ENCODE results near the gene HMGCR. TPM values are rescaled to one million over a fixed set of nuclear protein-coding genes. Genes with fewer than 3 reads are reported as not detected.

Gene HMGCR
- total RNA-seq, 2 experiments from 2014 or later, result 50.3 to 50.8 TPM

DNA sequence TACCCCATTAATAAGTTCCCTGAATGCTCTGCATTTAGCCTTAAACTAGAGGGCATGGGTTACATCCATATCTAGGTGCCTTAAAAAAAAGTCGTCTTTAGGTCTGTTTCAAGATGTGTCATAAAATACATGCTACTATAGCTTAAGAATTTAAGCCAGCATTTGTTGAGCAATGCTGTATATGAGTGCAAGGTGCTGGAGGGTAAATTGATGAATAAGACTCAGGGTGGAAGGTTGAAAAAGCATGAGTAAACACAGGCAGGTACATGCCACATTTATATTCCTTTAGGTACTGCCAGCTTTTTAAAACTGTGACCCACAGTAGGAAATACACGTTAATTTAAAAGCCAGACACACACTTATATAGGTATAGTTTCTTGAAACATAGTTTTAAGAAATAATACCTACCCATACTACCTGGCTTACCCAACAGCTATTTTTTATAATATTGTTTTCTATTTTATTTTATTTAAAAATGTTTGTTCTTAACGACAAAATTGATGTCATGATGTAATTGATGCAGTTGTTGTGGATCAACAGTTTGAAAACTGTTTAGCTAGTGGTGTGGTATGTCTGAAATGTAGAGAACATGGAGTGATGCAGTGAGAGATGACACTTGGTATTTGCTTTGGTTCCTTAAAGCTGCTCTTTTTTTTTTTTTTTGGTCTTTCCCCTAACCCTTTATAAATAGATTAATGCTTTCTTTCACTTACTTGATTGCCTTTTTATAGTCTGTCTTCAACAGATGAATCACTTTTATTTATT, 3.9 kb downstream of the HMGCR start:
- H3K4me1 Mint-ChIP-seq (ENCODE audit: low read depth), result peaks cover 39% of the 10 kb centered on the region
- TF ChIP-seq, protein P1, sequence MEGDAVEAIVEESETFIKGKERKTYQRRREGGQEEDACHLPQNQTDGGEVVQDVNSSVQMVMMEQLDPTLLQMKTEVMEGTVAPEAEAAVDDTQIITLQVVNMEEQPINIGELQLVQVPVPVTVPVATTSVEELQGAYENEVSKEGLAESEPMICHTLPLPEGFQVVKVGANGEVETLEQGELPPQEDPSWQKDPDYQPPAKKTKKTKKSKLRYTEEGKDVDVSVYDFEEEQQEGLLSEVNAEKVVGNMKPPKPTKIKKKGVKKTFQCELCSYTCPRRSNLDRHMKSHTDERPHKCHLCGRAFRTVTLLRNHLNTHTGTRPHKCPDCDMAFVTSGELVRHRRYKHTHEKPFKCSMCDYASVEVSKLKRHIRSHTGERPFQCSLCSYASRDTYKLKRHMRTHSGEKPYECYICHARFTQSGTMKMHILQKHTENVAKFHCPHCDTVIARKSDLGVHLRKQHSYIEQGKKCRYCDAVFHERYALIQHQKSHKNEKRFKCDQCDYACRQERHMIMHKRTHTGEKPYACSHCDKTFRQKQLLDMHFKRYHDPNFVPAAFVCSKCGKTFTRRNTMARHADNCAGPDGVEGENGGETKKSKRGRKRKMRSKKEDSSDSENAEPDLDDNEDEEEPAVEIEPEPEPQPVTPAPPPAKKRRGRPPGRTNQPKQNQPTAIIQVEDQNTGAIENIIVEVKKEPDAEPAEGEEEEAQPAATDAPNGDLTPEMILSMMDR (IDR thresholded peaks at IDR 0.05), result no peak
- ChIA-PET POLR2A (interaction anchor here (1.1 to 1.2 kb wide), 2 partner anchors 12 to 49 kb away, joined by 3 read pairs; no protein-coding TSS in a partner anchor), CTCF (interaction anchor here (0.7 to 1.9 kb wide), 5 partner anchors 9 to 422 kb away, joined by 3 to 6 read pairs (median 3); partner anchors contain the start of gene ANKRD31)
- no peak for DNase-seq
- no peaks in the 10 kb centered on the region for H3K27me3 Mint-ChIP-seq
- H3K36me3 Mint-ChIP-seq (ENCODE audit: low read depth), result peaks cover 33% of the 10 kb centered on the region
- intact Hi-C loops (cut with micrococcal nuclease), result no loop called here
- H3K9me3 Mint-ChIP-seq, result no peaks in the 10 kb centered on the region
- ATAC-seq, result no peak
- no peak overlapping the region for H3K27ac Mint-ChIP-seq
- no peak overlapping the region for H3K4me3 Mint-ChIP-seq

DNA sequence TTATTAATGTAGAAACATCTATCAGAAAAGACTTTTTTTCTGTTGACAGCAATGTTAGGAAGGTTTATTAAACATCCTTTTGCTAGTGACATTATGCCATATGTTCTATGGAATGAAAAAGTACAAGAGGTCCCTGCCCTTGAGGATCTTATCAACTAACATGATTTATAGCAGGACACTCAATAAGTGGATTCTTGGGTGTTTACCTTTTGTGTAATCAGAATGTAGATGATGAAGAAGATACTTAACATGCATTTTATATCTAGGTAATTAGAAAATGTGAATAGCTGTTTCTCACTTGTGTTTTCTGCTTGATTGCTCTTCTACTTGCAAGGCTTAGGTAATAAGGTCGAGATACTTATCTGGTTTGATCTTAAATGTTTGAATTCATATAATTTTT, 4.9 kb downstream of the HMGCR start:
- intact Hi-C loops (cut with micrococcal nuclease), result no loop called here
- H3K4me1 Mint-ChIP-seq (ENCODE audit: low read depth), result peaks cover 39% of the 10 kb centered on the region
- H3K27me3 Mint-ChIP-seq, result no peaks in the 10 kb centered on the region
- H3K9me3 Mint-ChIP-seq, result no peaks in the 10 kb centered on the region
- no peak overlapping the region for H3K27ac Mint-ChIP-seq
- ChIA-PET CTCF (interaction anchor here (0.9 to 1.9 kb wide), 4 partner anchors 9 to 105 kb away, joined by 3 to 6 read pairs (median 4); partner anchors contain the start of gene ANKRD31), POLR2A (interaction anchor here (1.2 kb wide), 1 partner anchor 10 kb away, joined by 3 read pairs; no protein-coding TSS in a partner anchor)
- DNase-seq, result no peak
- no peak overlapping the region for H3K4me3 Mint-ChIP-seq
- ATAC-seq, result no peak
- TF ChIP-seq, protein P1 (IDR thresholded peaks at IDR 0.05), result no peak
- peaks cover 37% of the 10 kb centered on the region for H3K36me3 Mint-ChIP-seq (ENCODE audit: low read depth)

DNA sequence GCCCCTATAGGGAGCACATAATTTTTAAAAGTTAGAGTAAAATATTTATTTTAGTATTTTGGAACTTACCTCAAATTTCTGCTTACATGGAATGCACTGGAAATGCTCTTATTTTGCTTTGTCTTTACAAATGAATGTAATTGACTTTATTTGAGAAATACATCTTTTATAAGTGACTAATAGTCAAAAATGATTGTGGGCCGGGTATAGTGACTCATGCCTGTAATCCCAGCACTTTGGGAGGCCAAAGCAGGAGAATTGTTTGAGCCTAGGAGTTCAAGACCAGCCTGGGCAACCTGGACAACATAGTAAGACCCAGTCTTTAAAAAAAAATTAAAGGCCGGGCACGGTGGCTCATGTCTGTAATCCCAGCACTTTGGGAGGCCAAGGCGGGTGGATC, 5.8 kb downstream of the HMGCR start:
- TF ChIP-seq, protein P1 (IDR thresholded peaks at IDR 0.05), result no peak
- H3K27me3 Mint-ChIP-seq, result no peaks in the 10 kb centered on the region
- CTCF ChIA-PET, result interaction anchor here (0.9 to 1.1 kb wide), 3 partner anchors 8 to 106 kb away, joined by 3 to 4 read pairs (median 3); partner anchors contain the start of gene ANKRD31
- ATAC-seq (no peak), DNase-seq (no peak)
- no peak overlapping the region for H3K4me3 Mint-ChIP-seq
- no peaks in the 10 kb centered on the region for H3K9me3 Mint-ChIP-seq
- POLR2A ChIA-PET, result interaction anchor here (1.3 kb wide), 1 partner anchor 9 kb away, joined by 4 read pairs; no protein-coding TSS in a partner anchor
- peaks cover 39% of the 10 kb centered on the region for H3K36me3 Mint-ChIP-seq (ENCODE audit: low read depth)
- peaks cover 38% of the 10 kb centered on the region for H3K4me1 Mint-ChIP-seq (ENCODE audit: low read depth)
- intact Hi-C loops (cut with micrococcal nuclease), result no loop called here
- no peak overlapping the region for H3K27ac Mint-ChIP-seq

DNA sequence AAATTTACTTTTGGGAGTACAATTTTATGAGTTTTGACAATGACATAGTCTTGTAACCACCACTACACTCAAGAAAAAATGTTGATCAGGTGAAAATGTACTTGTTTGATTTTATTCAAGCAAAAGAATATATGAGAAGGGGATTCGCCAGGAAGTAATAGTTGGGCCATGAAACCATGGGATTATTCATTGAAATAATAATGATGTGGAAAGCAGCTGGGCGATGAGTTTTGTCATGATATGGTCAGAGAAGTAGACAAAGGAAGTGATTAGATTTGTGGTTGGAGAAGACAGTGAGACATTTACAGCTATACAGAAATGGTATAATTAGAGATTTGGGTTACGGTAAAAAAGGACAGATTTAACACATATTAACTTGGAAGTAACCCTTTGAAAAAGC, 11.2 kb downstream of the HMGCR start:
- TF ChIP-seq, protein P1 (IDR thresholded peaks at IDR 0.05), result no peak
- ChIA-PET CTCF (interaction anchor here (0.8 kb wide), 1 partner anchor 12 kb away, joined by 3 read pairs; no protein-coding TSS in a partner anchor), POLR2A (no interaction called here)
- no peak for DNase-seq
- Mint-ChIP-seq H3K27ac (no peak overlapping the region), H3K4me3 (no peak overlapping the region), H3K27me3 (no peaks in the 10 kb centered on the region), H3K36me3 (ENCODE audit: low read depth) (peaks cover 56% of the 10 kb centered on the region), H3K9me3 (no peaks in the 10 kb centered on the region), H3K4me1 (ENCODE audit: low read depth) (peaks cover 21% of the 10 kb centered on the region)
- intact Hi-C loops (cut with micrococcal nuclease), result no loop called here
- no peak for ATAC-seq

DNA sequence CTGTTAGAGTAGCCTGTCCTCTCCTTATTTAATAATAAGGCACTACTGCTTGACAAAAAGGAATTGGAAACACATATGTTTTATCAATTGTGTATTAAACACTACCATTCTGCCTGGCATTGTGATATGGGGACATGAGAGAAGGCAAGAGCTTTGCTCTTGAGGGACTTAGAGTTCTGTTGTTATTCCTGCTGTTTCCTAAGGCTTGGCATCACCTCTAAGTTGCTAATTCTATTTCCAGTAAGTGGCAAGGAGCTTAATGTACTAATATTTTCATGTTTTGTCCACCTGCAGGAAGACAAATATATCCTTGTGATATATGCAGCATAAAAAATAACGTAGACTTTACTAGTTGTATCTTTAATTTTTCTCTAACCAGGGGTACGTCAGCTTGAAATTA, 12.6 kb downstream of the HMGCR start:
- DNase-seq (no peak), ATAC-seq (no peak)
- TF ChIP-seq, protein P1 (IDR thresholded peaks at IDR 0.05), result no peak
- no peak overlapping the region for H3K4me3 Mint-ChIP-seq
- intact Hi-C loops (cut with micrococcal nuclease), result no loop called here
- peaks cover 21% of the 10 kb centered on the region for H3K4me1 Mint-ChIP-seq (ENCODE audit: low read depth)
- H3K36me3 Mint-ChIP-seq (ENCODE audit: low read depth), result peaks cover 57% of the 10 kb centered on the region
- no peaks in the 10 kb centered on the region for H3K9me3 Mint-ChIP-seq
- H3K27ac Mint-ChIP-seq, result no peak overlapping the region
- ChIA-PET CTCF (interaction anchor here (1.5 kb wide), 1 partner anchor 10 kb away, joined by 4 read pairs; no protein-coding TSS in a partner anchor), POLR2A (no interaction called here)
- H3K27me3 Mint-ChIP-seq, result no peaks in the 10 kb centered on the region

All from activated CD8-positive, alpha-beta T cell treated with anti-CD3 and anti-CD28 coated beads for 36 hours (primary cell).